Kidney epithelial cell (primary cell): ENCODE results near the gene NMNAT2. TPM values are rescaled to one million over a fixed set of nuclear protein-coding genes. Genes with fewer than 3 reads are reported as not detected.
A peak's percentile ranks its signal among the peaks of the same experiment; 100 is the strongest.

Experiments used
- DNase-seq: peaks from one replicate; pipeline ENCODE4 v3.0.0-alpha.2; 2010; ENCODE audit warnings: low read depth
- H3K27me3 ChIP-seq: 2 replicates; pipeline ENCODE4 v1.6.0; 2011; ENCODE audit warnings: low read length; ENCODE audit not compliant: control insufficient read depth, insufficient read depth
- H3K36me3 ChIP-seq: 2 replicates; pipeline ENCODE4 v1.5.1; 2011; ENCODE audit warnings: low read length; ENCODE audit not compliant: control insufficient read depth, insufficient read depth
- H3K4me3 ChIP-seq: 2 replicates; pipeline ENCODE4 v1.5.1; 2011; ENCODE audit warnings: low read depth, mild to moderate bottlenecking, control low read depth, low read length
- total RNA-seq: library from RNA; depleted of rRNA; stranded (reverse); fragments of >200 nt; gene quantifications from 2 replicates; pipeline ENCODE4 v1.2.3, GENCODE V29; 2015
- TF ChIP-seq, protein P1 (sequence below): IDR thresholded peaks from 2 replicates; pipeline ENCODE4 v1.5.1; 2011; ENCODE audit warnings: mild to moderate bottlenecking, moderate library complexity, low read length, control low read depth, inconsistent platforms; ENCODE audit not compliant: insufficient read depth, poor library complexity, severe bottlenecking

The NMNAT2 gene
- total RNA-seq, 1 donor from 2014 or later: 1.0 TPM

DNA sequence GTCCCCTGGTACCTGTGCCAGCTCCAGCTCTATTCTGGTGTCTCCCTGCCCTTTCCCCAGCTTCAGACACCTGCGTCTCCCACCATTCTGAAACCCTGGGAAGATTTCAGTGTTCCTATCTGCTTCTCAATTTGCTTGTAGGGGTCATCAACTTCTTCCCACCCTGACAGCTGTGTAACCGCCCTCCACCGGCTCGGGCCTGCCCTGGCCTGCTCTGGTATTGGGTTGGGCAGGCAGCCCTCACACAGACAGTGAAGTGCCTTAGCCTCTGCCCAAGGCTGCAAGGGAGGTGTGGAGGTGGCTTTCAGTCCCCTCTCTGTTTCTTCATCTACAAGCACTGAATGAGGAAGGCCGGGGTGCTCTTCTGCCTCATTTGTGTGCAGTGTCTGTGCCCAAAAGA lies 134.9 kb downstream of the NMNAT2 start:
- DNase-seq: no peak
- TF ChIP-seq, protein P1, sequence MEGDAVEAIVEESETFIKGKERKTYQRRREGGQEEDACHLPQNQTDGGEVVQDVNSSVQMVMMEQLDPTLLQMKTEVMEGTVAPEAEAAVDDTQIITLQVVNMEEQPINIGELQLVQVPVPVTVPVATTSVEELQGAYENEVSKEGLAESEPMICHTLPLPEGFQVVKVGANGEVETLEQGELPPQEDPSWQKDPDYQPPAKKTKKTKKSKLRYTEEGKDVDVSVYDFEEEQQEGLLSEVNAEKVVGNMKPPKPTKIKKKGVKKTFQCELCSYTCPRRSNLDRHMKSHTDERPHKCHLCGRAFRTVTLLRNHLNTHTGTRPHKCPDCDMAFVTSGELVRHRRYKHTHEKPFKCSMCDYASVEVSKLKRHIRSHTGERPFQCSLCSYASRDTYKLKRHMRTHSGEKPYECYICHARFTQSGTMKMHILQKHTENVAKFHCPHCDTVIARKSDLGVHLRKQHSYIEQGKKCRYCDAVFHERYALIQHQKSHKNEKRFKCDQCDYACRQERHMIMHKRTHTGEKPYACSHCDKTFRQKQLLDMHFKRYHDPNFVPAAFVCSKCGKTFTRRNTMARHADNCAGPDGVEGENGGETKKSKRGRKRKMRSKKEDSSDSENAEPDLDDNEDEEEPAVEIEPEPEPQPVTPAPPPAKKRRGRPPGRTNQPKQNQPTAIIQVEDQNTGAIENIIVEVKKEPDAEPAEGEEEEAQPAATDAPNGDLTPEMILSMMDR: no peak
- H3K4me3 ChIP-seq: no peak overlapping the region
- H3K27me3 ChIP-seq: no peaks in the 10 kb centered on the region
- no peaks in the 10 kb centered on the region for H3K36me3 ChIP-seq

DNA sequence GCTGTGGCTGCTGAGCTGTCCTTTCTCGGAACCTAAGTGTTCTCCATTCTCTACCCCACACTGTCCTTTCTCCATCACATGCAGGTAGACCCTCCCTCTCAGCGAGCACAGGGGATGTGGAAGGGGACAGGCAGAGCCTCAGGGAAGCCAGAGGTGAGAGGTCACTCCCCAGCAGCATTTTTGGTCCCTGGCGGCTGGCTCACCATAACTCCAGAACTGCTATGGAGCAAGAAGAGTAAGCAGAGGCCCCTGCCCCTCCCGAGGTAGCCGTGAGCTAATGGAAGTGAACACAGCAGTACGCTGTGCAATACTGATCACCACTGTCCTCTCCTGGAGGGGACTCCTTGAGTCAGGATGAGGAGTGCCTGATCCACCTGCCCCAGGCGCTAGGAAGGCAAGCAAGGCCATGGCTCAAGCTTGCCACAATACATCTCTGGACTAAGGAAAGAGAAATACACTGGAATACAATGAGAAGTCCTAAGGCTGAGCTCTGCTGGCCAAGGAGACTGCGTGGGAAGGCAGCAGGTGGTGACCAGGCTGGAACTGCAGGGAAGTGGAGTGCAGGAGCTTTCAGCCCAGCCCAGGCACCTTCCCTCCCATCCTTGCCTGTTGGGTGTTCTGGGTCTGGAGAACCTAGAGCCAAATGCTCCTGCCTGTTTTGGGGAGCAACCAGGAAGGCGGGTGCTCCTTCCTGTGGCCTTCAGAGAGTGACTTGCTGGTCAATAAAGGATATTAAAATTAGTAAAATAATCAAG lies 135.9 kb downstream of the NMNAT2 start:
- no peak for DNase-seq
- H3K27me3 ChIP-seq: no peaks in the 10 kb centered on the region
- H3K4me3 ChIP-seq: no peak overlapping the region
- TF ChIP-seq, protein P1: no peak
- no peaks in the 10 kb centered on the region for H3K36me3 ChIP-seq

DNA sequence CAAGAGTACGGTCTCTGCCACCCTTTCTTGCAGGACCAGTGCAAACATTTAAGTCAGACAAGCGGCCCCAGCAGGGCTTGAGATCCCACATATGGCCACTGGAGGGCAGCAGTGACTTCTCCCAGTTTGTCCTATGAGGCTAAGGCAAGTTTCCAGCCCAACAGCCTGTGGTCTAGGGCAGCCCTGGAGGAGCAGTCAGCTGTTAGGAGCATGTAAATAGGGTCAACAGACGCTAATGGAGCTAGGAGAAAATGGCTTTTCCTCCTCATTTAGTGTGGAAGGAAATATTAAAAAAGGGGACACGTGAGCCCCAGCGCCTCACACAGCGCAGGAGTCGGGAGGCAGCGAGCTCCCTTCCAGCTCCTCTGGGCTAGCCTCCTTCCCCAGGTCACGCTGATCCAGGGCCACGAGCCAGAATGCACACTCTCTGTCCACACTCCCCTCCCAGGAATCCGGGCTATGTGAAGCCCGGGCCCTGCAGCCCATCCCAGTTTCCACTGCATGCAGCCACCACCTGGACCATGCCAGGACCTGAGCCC lies 136.6 kb downstream of the NMNAT2 start:
- TF ChIP-seq, protein P1: peak; percentile 89
- no peaks in the 10 kb centered on the region for H3K36me3 ChIP-seq
- H3K4me3 ChIP-seq: no peak overlapping the region
- H3K27me3 ChIP-seq: no peaks in the 10 kb centered on the region
- peak; percentile 61 for DNase-seq

DNA sequence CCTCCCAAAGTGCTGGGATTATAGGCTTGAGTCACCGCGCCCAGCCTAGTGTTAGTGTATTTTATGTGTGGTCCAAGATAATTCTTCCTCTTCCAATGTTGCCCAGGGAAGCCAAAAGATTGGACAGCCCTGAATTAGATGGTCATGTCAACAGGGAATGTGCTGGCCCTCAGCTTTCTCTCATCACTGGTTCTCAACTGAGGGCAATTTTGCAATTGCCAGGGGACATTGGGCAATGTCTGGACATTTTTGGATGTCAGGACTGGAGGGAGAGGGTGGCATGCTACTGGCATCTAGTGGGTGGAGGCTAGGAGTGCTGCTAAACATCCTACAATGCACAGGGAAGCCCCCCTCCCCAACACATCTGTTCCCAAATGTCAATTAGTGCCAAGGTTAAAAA lies 137.1 kb downstream of the NMNAT2 start:
- TF ChIP-seq, protein P1: no peak
- no peak for DNase-seq
- Histone ChIP-seq H3K4me3 (no peak overlapping the region), H3K27me3 (no peaks in the 10 kb centered on the region), H3K36me3 (no peaks in the 10 kb centered on the region)

DNA sequence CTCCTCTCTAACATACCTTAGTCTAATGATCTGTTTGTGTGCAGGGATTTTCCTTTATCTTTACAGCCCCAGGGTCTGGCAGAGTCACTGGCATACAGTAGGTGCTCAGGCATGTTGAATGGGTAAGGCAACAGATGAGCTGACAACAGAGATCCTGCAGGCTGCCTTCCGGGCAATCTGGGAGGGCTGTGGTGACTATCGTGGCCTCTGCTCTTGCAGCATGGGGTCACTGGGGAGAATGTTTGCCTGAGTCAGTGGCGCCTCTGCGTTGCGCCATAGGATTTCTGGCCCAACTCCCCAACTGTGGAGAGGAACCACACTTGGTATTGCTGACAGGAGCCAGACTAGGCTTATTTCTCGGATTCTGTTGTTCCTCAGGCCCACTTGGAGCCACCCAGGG lies 138.3 kb downstream of the NMNAT2 start:
- TF ChIP-seq, protein P1: no peak
- no peaks in the 10 kb centered on the region for H3K27me3 ChIP-seq
- H3K36me3 ChIP-seq: no peaks in the 10 kb centered on the region
- no peak overlapping the region for H3K4me3 ChIP-seq
- no peak for DNase-seq
